GM19193 (cell line): ENCODE measurements around the gene MYL6B.
A peak's percentile ranks its signal among the peaks of the same experiment; 100 is the strongest.

Experiments
- POLR2A ChIP-seq: IDR thresholded peaks from 4 replicates; pipeline ENCODE4 v1.6.1; 2011; ENCODE audit not compliant: insufficient read depth, insufficient read length; ENCODE audit errors: extremely low read depth

MYL6B gene

GRCh38 chr12:56152132-56152755, at the start of gene MYL6B:
Gene MYL6B, plus strand, starts transcription at chr12:56152587. Its CDS starts 1,332 bp downstream, at chr12:56153919.
- peak; percentile 87 for TF ChIP-seq POLR2A

- TF ChIP-seq POLR2A: no peak
Measured at GRCh38 chr12:56102683-56103065, 49.7 kb upstream of the MYL6B start.

GRCh38 chr12:56103066-56103711, 49.2 kb upstream of the MYL6B start:
- no peak for TF ChIP-seq POLR2A

GRCh38 chr12:56103823-56104108, 48.6 kb upstream of the MYL6B start:
- TF ChIP-seq POLR2A: no peak

GRCh38 chr12:56104109-56104814, 48.1 kb upstream of the MYL6B start, which contains the start of gene PA2G4:
Gene PA2G4, plus strand, starts transcription at chr12:56104559. Its CDS starts 179 bp downstream, at chr12:56104738.
- peak; percentile 94 for TF ChIP-seq POLR2A

- no peak for TF ChIP-seq POLR2A
Measured at GRCh38 chr12:56104815-56105608, 47.4 kb upstream of the MYL6B start.

- TF ChIP-seq POLR2A: no peak
Measured at GRCh38 chr12:56105609-56105902, 46.8 kb upstream of the MYL6B start.

- TF ChIP-seq POLR2A: no peak
Measured at GRCh38 chr12:56107242-56107641, 45.1 kb upstream of the MYL6B start.

GRCh38 chr12:56110571-56110970, 41.8 kb upstream of the MYL6B start:
- TF ChIP-seq POLR2A: no peak

GRCh38 chr12:56114084-56114483, 38.3 kb upstream of the MYL6B start:
- no peak for TF ChIP-seq POLR2A

- TF ChIP-seq POLR2A: no peak
Measured at GRCh38 chr12:56115329-56115728, 37.1 kb upstream of the MYL6B start.

- peak; percentile 100 for TF ChIP-seq POLR2A
Measured at GRCh38 chr12:56116267-56117081, 35.9 kb upstream of the MYL6B start, which contains the start of gene RPL41. Gene RPL41, plus strand, starts transcription at chr12:56116633.

- peak; percentile 99 for TF ChIP-seq POLR2A
Measured at GRCh38 chr12:56117778-56118687, 34.4 kb upstream of the MYL6B start, which contains the start of gene ZC3H10. Gene ZC3H10, plus strand, starts transcription at chr12:56118266. Its CDS starts 2,297 bp downstream, at chr12:56120563.
